ENCODE results near the gene HNRNPK. TPM values are rescaled to one million over a fixed set of nuclear protein-coding genes. Genes with fewer than 3 reads are reported as not detected.

Gene HNRNPK
- total and polyA plus RNA-seq, 2 of the 4 experiments (the other 2 are of a cell fraction), result 422 to 458 TPM

DNA sequence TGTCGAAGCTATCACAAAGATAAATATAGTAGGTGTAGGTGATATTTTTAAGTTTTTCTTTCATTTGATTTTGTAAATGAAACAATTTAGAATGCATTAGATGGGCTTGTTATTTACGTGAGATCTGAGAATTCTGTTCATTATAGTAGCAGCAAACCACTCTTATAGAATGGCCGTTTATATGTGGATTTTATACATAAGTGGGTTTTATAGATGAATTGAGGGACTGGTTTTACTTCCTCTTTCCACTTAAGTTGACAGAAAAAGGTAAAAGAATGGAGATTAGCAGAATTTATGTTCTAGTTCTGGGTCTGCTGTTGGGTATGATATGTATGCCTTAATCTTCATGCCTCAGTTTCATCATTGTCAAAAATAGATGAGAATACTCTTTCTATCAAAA, 6.2 kb upstream of the HNRNPK start:
- Histone ChIP-seq H3K9me1 (ENCODE audit: insufficient read depth, low read length) (no peaks in the 10 kb centered on the region), H3K36me3 (ENCODE audit: control insufficient read depth, insufficient read depth, low read length) (peaks cover 3% of the 10 kb centered on the region; the same call in 1 of the 2 replicates), H3K56ac (ENCODE audit: extremely low read depth, insufficient read depth, low read length) (no peak overlapping the region), H3K14ac (replicated peaks; ENCODE audit: low read depth, low read length) (no peak overlapping the region), H3K23ac (ENCODE audit: low read depth, low read length) (no peak overlapping the region), H3K4me3 (ENCODE audit: insufficient read depth, low read depth, low read length) (no peak overlapping the region), H3K79me1 (ENCODE audit: low read depth in 1 of 2, low read length in 2 of 2) (peaks cover 12 to 29% of the 10 kb centered on the region in 2 experiments), H3K9ac (ENCODE audit: low read depth, low read length) (no peak overlapping the region), H2BK5ac (ENCODE audit: low read depth, low read length, poor library complexity, severe bottlenecking) (no peak overlapping the region), H3K18ac (ENCODE audit: low read depth, low read length) (no peak overlapping the region), H4K20me1 (ENCODE audit: insufficient read depth, low read length) (no peaks in the 10 kb centered on the region), H2AK9ac (replicated peaks; ENCODE audit: low read depth, low read length, poor library complexity) (no peak overlapping the region), H2AFZ (replicated peaks; ENCODE audit: low read length, poor library complexity) (no peak overlapping the region), H3K9me3 (ENCODE audit: control insufficient read depth, insufficient read depth, low read length) (no peaks in the 10 kb centered on the region), H3K4me1 (ENCODE audit: control insufficient read depth, insufficient read depth, low read length) (peaks cover 2% of the 10 kb centered on the region; the same call in 1 of the 2 replicates), H3K4ac (ENCODE audit: low read depth, low read length) (no peak overlapping the region), H2BK120ac (ENCODE audit: low read depth, low read length) (no peak overlapping the region), H3K27me3 (ENCODE audit: control insufficient read depth, insufficient read depth, low read length) (no peaks in the 10 kb centered on the region), H4K91ac (ENCODE audit: insufficient read depth, low read depth, low read length) (no peak overlapping the region), H2BK20ac (ENCODE audit: low read depth, low read length) (no peak overlapping the region), H3K27ac (ENCODE audit: insufficient read depth, low read length) (no peak overlapping the region), H4K8ac (ENCODE audit: low read depth in 2 of 2, low read length in 2 of 2) (no peak overlapping the region), H4K5ac (ENCODE audit: low read depth, low read length) (no peak overlapping the region), H2AK5ac (ENCODE audit: low read depth, low read length) (no peak overlapping the region), H2BK15ac (ENCODE audit: low read depth, low read length) (no peak overlapping the region), H3K4me2 (ENCODE audit: low read depth, low read length) (no peak overlapping the region)
- in situ Hi-C loops (cut with MboI; ENCODE audit: low sequenced_read_pairs) (no loop called here), dilution Hi-C loops (cut with HindIII; ENCODE audit: low sequenced_read_pairs, unreplicated experiment) (no loop called here), intact Hi-C loops (cut with micrococcal nuclease) (loop anchor here (10.0 kb wide), 1 partner anchor 281 kb away; the partner anchor contains the start of gene UBQLN1)
- TF ChIP-seq, protein P1, sequence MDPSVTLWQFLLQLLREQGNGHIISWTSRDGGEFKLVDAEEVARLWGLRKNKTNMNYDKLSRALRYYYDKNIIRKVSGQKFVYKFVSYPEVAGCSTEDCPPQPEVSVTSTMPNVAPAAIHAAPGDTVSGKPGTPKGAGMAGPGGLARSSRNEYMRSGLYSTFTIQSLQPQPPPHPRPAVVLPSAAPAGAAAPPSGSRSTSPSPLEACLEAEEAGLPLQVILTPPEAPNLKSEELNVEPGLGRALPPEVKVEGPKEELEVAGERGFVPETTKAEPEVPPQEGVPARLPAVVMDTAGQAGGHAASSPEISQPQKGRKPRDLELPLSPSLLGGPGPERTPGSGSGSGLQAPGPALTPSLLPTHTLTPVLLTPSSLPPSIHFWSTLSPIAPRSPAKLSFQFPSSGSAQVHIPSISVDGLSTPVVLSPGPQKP (IDR thresholded peaks at IDR 0.05; ENCODE audit: borderline replicate concordance, low read depth, low read length), result no peak
- no peak for TF ChIP-seq CTCF (conservative IDR thresholded peaks at IDR 0.05; ENCODE audit: low read depth, low read length)
- TF ChIP-seq CHD1 (IDR thresholded peaks at IDR 0.05; ENCODE audit: low read depth, low read length), result no peak
- no peak for TF ChIP-seq SMC3 (IDR thresholded peaks at IDR 0.05; ENCODE audit: low read depth, low read length)
- TF ChIP-seq RCOR1 (IDR thresholded peaks at IDR 0.05; ENCODE audit: insufficient replicate concordance, low read length), result no peak
- TF ChIP-seq MXI1 (IDR thresholded peaks at IDR 0.05; ENCODE audit: borderline replicate concordance, low read depth, low read length), result no peak
- no peak for TF ChIP-seq POLR2A (IDR thresholded peaks at IDR 0.05; ENCODE audit: low read depth, low read length)
- no peak for TF ChIP-seq MAFK (IDR thresholded peaks at IDR 0.05; ENCODE audit: low read depth, low read length)
- TF ChIP-seq RFX5 (IDR thresholded peaks at IDR 0.05; ENCODE audit: low read depth, low read length), result no peak
- no peak for TF ChIP-seq RAD21 (IDR thresholded peaks at IDR 0.05; ENCODE audit: low read length)
- no peak for TF ChIP-seq FOS (IDR thresholded peaks at IDR 0.05; ENCODE audit: low read depth, low read length)
- no peak for TF ChIP-seq NFE2L2 (IDR thresholded peaks at IDR 0.05; ENCODE audit: low read depth, low read length)
- 100% methylated on average over 1 of the region's 3 CpGs; no CpG with 5 or more reads in 1 of the 2 experiments for WGBS, 2 experiments (ENCODE audit: extremely low coverage in 2 of 2, insufficient read length in 1 of 2)
- no TSS peak for BruUV-seq (replicated peaks)
- ChIA-PET POLR2A (ENCODE audit: unreplicated experiment) (no interaction called here), CTCF (no interaction called here)
- no peak for DNase-seq
- ATAC-seq (ENCODE audit: low read depth), result no peak

All from IMR-90 (cell line).